HEK293 (cell line): Measurements from ENCODE around the gene SCFD2.

Experiments
- FEZF1 ChIP-seq: fragments of 450-650 bp; formaldehyde crosslinking; IDR thresholded peaks from 2 replicates; pipeline ENCODE4 v1.5.1; 2016; ENCODE audit warnings: missing biosample characterization, missing genetic modification characterization
- GLI2 ChIP-seq: fragments of 450-650 bp; formaldehyde crosslinking; IDR thresholded peaks from 2 replicates; pipeline ENCODE4; 2017; ENCODE audit warnings: missing biosample characterization, missing genetic modification characterization, low read depth, borderline replicate concordance
- GLIS1 ChIP-seq: fragments of 450-650 bp; formaldehyde crosslinking; IDR thresholded peaks from 2 replicates; pipeline ENCODE4 v1.5.1; 2016; ENCODE audit warnings: missing biosample characterization, missing genetic modification characterization
- INSM2 ChIP-seq: fragments of 450-650 bp; formaldehyde crosslinking; IDR thresholded peaks from 2 replicates; pipeline ENCODE4 v1.5.1; 2016; ENCODE audit warnings: missing biosample characterization, missing genetic modification characterization
- KLF1 ChIP-seq: fragments of 450-650 bp; formaldehyde crosslinking; IDR thresholded peaks from 2 replicates; pipeline ENCODE4 v1.5.1; 2016; ENCODE audit warnings: missing biosample characterization, missing genetic modification characterization
- KLF10 ChIP-seq: fragments of 450-650 bp; IDR thresholded peaks from 2 replicates; pipeline ENCODE4 v1.5.1; 2018; ENCODE audit warnings: missing biosample characterization, mild to moderate bottlenecking, missing genetic modification characterization
- MZF1 ChIP-seq: fragments of 450-650 bp; formaldehyde crosslinking; IDR thresholded peaks from 2 replicates; pipeline ENCODE4 v1.5.1; 2017; ENCODE audit warnings: missing biosample characterization, missing genetic modification characterization, borderline replicate concordance
- OSR2 ChIP-seq: fragments of 450-650 bp; formaldehyde crosslinking; IDR thresholded peaks from 2 replicates; pipeline ENCODE4 v1.5.1; 2016; ENCODE audit warnings: missing biosample characterization, missing genetic modification characterization
- PRDM1 ChIP-seq: fragments of 450-650 bp; formaldehyde crosslinking; IDR thresholded peaks from 2 replicates; pipeline ENCODE4; 2016; ENCODE audit warnings: missing biosample characterization, missing genetic modification characterization
- PRDM10 ChIP-seq: fragments of 450-650 bp; formaldehyde crosslinking; IDR thresholded peaks from 2 replicates; pipeline ENCODE4 v1.5.1; 2016; ENCODE audit warnings: missing biosample characterization, missing genetic modification characterization
- SP2 ChIP-seq: fragments of 450-650 bp; formaldehyde crosslinking; IDR thresholded peaks from 2 replicates; pipeline ENCODE4 v1.5.1; 2016; ENCODE audit warnings: missing biosample characterization, missing genetic modification characterization
- TRIM28 ChIP-seq: IDR thresholded peaks from 2 replicates; pipeline ENCODE4 v1.6.1; 2011; ENCODE audit warnings: low read length, control low read depth, borderline replicate concordance
- WT1 ChIP-seq: fragments of 450-650 bp; formaldehyde crosslinking; IDR thresholded peaks from 2 replicates; pipeline ENCODE4 v1.5.1; 2016; ENCODE audit warnings: missing biosample characterization, missing genetic modification characterization
- ZIC2 ChIP-seq: fragments of 450-650 bp; formaldehyde crosslinking; IDR thresholded peaks from 2 replicates; pipeline ENCODE4 v1.5.1; 2016; ENCODE audit warnings: missing biosample characterization, missing genetic modification characterization
- ZNF114 ChIP-seq: fragments of 450-650 bp; formaldehyde crosslinking; IDR thresholded peaks from 2 replicates; pipeline ENCODE4 v1.5.0; 2017; ENCODE audit warnings: missing biosample characterization, missing genetic modification characterization
- ZNF132 ChIP-seq: fragments of 450-650 bp; formaldehyde crosslinking; IDR thresholded peaks from 2 replicates; pipeline ENCODE4 v1.5.1; 2017; ENCODE audit warnings: missing biosample characterization, missing genetic modification characterization, borderline replicate concordance
- ZNF211 ChIP-seq: fragments of 450-650 bp; formaldehyde crosslinking; IDR thresholded peaks from 2 replicates; pipeline ENCODE4 v1.5.1; 2016; ENCODE audit warnings: low read depth, missing biosample characterization, missing genetic modification characterization
- ZNF248 ChIP-seq: fragments of 450-650 bp; formaldehyde crosslinking; IDR thresholded peaks from 2 replicates; pipeline ENCODE4 v1.5.1; 2017; ENCODE audit warnings: missing biosample characterization, missing genetic modification characterization
- ZNF292 ChIP-seq: fragments of 450-650 bp; formaldehyde crosslinking; IDR thresholded peaks from 2 replicates; pipeline ENCODE4 v1.5.1; 2016; ENCODE audit warnings: low read depth, missing biosample characterization, missing genetic modification characterization, borderline replicate concordance
- ZNF311 ChIP-seq: fragments of 450-650 bp; formaldehyde crosslinking; IDR thresholded peaks from 2 replicates; pipeline ENCODE4 v1.5.1; 2017; ENCODE audit warnings: missing biosample characterization, missing genetic modification characterization, borderline replicate concordance
- ZNF335 ChIP-seq: fragments of 450-650 bp; formaldehyde crosslinking; conservative IDR thresholded peaks from 2 replicates; pipeline ENCODE4 v1.5.1; 2016; ENCODE audit warnings: missing biosample characterization, missing genetic modification characterization
- ZNF341 ChIP-seq: fragments of 450-650 bp; formaldehyde crosslinking; IDR thresholded peaks from 2 replicates; pipeline ENCODE4; 2016; ENCODE audit warnings: low read depth, missing biosample characterization, missing genetic modification characterization
- ZNF37A ChIP-seq: fragments of 450-650 bp; IDR thresholded peaks from 2 replicates; pipeline ENCODE4 v1.5.1; 2018; ENCODE audit warnings: missing biosample characterization, missing genetic modification characterization
- ZNF488 ChIP-seq: fragments of 450-650 bp; formaldehyde crosslinking; IDR thresholded peaks from 2 replicates; pipeline ENCODE4 v1.5.1; 2016; ENCODE audit warnings: missing biosample characterization, missing genetic modification characterization
- ZNF629 ChIP-seq: fragments of 450-650 bp; formaldehyde crosslinking; IDR thresholded peaks from 2 replicates; pipeline ENCODE4 v1.5.1; 2017; ENCODE audit warnings: missing biosample characterization, missing genetic modification characterization
- ZNF701 ChIP-seq: fragments of 450-650 bp; formaldehyde crosslinking; IDR thresholded peaks from 2 replicates; pipeline ENCODE4 v1.5.1; 2016; ENCODE audit warnings: missing biosample characterization, missing genetic modification characterization
- ZSCAN23 ChIP-seq: fragments of 450-650 bp; formaldehyde crosslinking; IDR thresholded peaks from 2 replicates; pipeline ENCODE4 v1.5.1; 2016; ENCODE audit warnings: missing biosample characterization, missing genetic modification characterization
- ZSCAN30 ChIP-seq: fragments of 450-650 bp; IDR thresholded peaks from 2 replicates; pipeline ENCODE4 v1.5.1; 2018; ENCODE audit warnings: missing biosample characterization, mild to moderate bottlenecking, missing genetic modification characterization, moderate library complexity
- ZXDB ChIP-seq: fragments of 450-650 bp; formaldehyde crosslinking; IDR thresholded peaks from 2 replicates; pipeline ENCODE4 v1.5.1; 2016; ENCODE audit warnings: missing biosample characterization, missing genetic modification characterization
- TF ChIP-seq, protein P1 (sequence below): fragments of 450-650 bp; formaldehyde crosslinking; IDR thresholded peaks from 2 replicates; pipeline ENCODE4 v1.5.1; 2017; ENCODE audit warnings: missing biosample characterization, missing genetic modification characterization
- TF ChIP-seq, protein P2 (sequence below): fragments of 450-650 bp; formaldehyde crosslinking; IDR thresholded peaks from 2 replicates; pipeline ENCODE4 v1.5.1; 2016; ENCODE audit warnings: missing biosample characterization, missing genetic modification characterization, low read depth

SCFD2 gene

DNA sequence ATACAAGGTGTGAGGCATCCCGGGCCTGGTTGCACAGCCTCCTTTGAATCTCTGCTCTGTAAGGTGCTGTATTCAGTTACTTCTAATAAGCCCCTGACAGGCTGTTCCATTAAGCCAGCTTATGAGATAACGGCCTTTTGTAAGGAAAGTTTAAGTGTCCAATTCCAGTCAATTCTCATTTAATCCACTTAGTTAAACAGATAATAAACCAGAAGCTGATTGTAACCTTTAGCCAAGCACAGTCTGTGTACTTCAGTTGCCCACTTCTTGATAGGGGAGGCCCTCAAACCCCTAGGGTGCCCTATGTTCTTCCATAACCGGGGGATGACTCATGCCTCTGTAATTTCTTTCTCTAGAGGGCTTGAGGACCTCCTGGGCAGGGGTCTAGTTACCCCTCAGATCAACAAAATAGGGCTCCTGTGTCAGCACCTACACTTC, 440.3 kb downstream of the SCFD2 start (continued):
- no peak for TF ChIP-seq ZNF488 (tag by site-specific recombination)
- TF ChIP-seq, protein P1, sequence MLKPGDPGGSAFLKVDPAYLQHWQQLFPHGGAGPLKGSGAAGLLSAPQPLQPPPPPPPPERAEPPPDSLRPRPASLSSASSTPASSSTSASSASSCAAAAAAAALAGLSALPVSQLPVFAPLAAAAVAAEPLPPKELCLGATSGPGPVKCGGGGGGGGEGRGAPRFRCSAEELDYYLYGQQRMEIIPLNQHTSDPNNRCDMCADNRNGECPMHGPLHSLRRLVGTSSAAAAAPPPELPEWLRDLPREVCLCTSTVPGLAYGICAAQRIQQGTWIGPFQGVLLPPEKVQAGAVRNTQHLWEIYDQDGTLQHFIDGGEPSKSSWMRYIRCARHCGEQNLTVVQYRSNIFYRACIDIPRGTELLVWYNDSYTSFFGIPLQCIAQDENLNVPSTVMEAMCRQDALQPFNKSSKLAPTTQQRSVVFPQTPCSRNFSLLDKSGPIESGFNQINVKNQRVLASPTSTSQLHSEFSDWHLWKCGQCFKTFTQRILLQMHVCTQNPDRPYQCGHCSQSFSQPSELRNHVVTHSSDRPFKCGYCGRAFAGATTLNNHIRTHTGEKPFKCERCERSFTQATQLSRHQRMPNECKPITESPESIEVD (tag by site-specific recombination) = peak; percentile 74
- peak; percentile 60 for TF ChIP-seq GLI2
- TF ChIP-seq ZNF211 (tag by site-specific recombination) = no peak
- no peak for TF ChIP-seq KLF1 (tag by site-specific recombination)
- no peak for TF ChIP-seq ZNF37A
- peak; percentile 68; the same call in 1 of the 2 replicates for TF ChIP-seq INSM2 (tag by site-specific recombination)
- TF ChIP-seq ZSCAN30 (tag by site-specific recombination) = peak; percentile 21; the same call in 1 of the 2 replicates
- TF ChIP-seq WT1 (tag by site-specific recombination) = 0 out of 2 replicates have a peak, but pooled peaks have one; percentile 23
- no peak for TF ChIP-seq ZNF311 (tag by site-specific recombination)
- no peak for TF ChIP-seq ZNF701
- TF ChIP-seq FEZF1 (tag by site-specific recombination) = peak; percentile 96
- no peak for TF ChIP-seq SP2 (tag by site-specific recombination)
- TF ChIP-seq TRIM28 = peak; percentile 77
- peak; percentile 89 for TF ChIP-seq OSR2 (tag by site-specific recombination)
- TF ChIP-seq ZSCAN23 (tag by site-specific recombination) = 0 out of 2 replicates have a peak, but pooled peaks have one; percentile 26
- TF ChIP-seq KLF10 (tag by site-specific recombination) = peak; percentile 49; the same call in 1 of the 2 replicates
- no peak for TF ChIP-seq ZNF114
- peak; percentile 82 for TF ChIP-seq ZIC2 (tag by site-specific recombination)
- TF ChIP-seq GLIS1 (tag by site-specific recombination) = peak; percentile 98
- no peak for TF ChIP-seq ZNF248 (tag by site-specific recombination)
- TF ChIP-seq, protein P2, sequence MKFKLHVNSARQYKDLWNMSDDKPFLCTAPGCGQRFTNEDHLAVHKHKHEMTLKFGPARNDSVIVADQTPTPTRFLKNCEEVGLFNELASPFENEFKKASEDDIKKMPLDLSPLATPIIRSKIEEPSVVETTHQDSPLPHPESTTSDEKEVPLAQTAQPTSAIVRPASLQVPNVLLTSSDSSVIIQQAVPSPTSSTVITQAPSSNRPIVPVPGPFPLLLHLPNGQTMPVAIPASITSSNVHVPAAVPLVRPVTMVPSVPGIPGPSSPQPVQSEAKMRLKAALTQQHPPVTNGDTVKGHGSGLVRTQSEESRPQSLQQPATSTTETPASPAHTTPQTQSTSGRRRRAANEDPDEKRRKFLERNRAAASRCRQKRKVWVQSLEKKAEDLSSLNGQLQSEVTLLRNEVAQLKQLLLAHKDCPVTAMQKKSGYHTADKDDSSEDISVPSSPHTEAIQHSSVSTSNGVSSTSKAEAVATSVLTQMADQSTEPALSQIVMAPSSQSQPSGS (tag by site-specific recombination) = no peak
- TF ChIP-seq ZNF132 (tag by site-specific recombination) = no peak
- no peak for TF ChIP-seq PRDM1
- TF ChIP-seq ZNF335 = 0 out of 2 replicates have a peak, but pooled peaks have one; percentile 29
- peak; percentile 54 for TF ChIP-seq ZNF629 (tag by site-specific recombination)
- peak; percentile 86 for TF ChIP-seq ZXDB (tag by site-specific recombination)
- peak; percentile 74 for TF ChIP-seq ZNF341 (tag by site-specific recombination)
- TF ChIP-seq MZF1 (tag by site-specific recombination) = no peak
- TF ChIP-seq ZNF292 = no peak
- peak; percentile 84 for TF ChIP-seq PRDM10 (tag by site-specific recombination)
